Activated naive CD8-positive, alpha-beta T cell treated with anti-CD3 and anti-CD28 coated beads, Interleukin-2, amount 50 U/mL, for 16 hours (primary cell): ENCODE data around the gene YARS1.

Source experiments
- DNase-seq: peaks from one replicate; pipeline ENCODE4 v3.0.0-alpha.2; 2020; ENCODE audit warnings: low read depth, low spot score

YARS1 gene

DNA sequence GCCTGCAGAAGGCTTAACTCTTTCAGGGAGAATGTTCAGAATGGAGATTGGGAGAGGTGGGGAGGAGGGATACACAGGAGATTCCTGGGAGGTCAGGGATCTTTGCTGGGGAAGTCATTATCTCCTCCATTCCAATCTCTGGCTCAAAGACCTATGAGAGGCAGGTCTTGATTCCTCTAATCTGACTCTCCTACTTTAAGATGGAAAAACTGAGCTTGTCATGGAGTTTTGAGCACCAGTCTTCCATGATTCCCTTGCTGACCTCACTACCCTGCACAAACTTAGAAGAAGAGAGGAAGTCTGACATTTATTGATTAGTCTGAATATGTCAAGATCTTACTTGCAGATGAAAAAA lies 73.1 kb downstream of the YARS1 start:
- no peak for DNase-seq

DNA sequence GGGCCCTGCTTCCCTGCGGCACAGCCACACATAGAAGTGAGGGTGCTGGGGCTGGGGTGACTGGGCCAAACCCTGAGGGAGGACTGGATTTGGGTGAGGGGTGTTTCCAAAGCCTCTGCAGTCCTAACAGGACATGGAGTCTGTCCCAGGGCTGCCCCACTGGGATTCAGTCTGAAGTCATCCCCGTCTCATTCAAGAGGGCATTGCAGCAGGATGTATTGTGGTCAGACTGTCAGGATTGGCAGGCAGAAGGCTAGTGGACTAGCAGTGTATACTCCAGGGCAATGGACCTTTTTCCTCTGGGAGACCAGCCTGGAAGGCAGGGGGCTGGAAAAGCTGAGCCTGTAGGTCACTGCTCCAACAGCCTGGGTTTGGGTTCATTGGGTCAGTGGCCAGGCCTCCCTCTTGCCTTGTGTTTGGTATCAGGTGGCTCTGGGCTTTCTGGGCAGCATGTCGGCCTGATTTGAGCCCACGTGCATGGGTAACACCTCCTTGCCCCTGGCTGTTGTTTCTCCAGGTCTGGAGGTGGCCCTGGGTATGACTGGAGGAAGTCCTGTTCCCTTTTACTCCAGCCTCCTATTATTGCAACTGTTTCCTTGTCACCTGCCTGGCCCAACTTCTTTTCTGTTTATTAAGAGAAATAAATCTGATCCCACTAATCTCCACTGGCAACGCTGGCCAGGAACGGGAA lies 73.6 kb downstream of the YARS1 start:
- no peak for DNase-seq

DNA sequence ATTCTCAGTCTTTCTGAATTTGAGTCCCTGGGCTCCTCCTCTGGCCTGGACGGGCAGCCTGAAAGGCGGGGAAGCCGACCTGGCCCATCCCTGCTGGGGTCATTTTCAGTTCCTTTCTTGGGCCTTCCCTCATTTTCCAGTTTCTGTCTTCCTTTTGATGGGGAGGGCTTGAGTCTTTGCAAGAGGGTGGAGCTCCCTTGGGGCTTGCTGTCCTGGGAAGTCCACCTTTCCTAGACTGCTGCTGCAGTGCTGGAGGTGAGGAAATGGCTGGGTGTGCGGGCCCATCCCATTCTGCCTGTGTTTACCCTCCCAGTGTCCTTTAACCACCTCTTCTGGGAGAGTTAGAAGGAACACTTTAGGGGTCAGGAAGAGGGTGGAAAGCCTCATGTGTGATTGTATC lies 74.2 kb downstream of the YARS1 start:
- DNase-seq, result no peak

DNA sequence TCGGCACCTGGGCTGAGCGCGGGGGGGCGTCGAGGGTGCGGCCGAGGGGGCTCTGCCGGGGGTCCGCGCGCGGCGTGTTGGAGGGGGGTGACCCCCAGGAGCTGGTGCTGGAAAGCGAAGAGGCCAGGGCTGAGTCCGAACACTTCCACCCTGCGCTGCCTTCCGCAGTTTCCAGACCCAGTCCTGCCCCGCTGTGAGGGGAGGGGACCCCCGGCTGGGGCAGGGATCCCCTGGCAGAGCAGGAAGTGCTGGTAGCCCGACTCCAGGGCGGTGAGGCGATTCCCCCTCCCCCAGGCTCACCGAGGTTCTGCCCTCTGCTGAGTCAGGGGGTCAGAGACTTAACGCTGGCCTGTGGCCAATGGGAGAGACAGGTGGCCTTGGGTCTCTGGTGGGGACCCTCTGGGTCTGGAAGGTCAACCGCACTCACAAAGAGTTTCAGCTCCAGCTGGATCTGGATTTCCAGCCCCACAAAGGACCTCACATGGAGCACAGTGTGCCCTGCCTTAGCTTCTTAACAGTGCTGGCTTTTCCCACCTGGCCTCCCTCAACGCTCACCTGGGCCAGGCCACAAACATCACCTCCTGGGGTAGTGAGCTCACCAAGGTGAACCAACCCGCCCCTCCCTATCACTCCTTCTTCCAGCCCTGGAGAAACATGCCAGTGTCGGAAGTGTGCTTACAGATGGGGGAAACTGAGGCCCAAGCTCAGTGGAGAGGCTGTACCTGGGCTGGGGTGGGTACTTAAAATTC lies 74.8 kb downstream of the YARS1 start:
- no peak for DNase-seq

DNA sequence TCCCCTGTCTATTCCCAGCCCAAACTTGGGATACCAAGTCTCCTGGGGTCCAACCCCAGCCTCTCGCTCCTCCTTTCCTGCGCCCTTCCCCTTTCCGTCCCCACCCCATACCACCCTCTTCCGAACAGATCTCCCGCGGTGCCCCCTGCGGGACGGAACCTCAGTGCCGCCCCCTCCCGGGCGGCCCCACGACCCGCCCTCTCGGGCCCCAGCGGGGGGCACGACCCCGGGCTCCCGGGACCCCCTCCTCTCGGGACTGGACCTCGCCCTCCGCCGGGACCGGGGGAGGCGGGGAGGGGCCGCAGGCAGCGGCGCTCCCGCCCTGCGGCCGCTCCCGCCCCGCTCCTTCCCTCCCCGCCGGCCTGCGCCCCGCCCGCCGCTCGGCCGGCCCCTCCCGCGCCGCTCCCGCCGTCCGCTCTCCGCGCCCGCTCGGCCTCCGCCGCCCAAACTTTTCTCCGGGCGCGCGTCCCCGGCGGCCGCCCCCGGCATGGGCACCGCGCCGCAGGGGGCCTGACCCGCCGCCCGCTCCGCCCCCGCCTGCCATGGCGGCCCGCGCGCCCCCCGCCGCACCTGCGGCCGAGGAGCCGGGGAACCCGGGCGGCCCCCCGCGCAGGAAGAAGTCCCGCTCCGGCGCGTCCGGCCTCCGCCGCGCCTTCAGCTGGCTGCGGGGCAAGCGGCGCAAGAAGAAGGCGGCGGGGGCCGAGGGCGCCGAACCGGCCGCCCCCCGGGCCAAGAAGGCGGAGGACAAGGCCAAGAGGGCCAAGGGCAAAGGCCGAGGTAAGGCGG lies 75.6 kb downstream of the YARS1 start:
- no peak for DNase-seq

DNA sequence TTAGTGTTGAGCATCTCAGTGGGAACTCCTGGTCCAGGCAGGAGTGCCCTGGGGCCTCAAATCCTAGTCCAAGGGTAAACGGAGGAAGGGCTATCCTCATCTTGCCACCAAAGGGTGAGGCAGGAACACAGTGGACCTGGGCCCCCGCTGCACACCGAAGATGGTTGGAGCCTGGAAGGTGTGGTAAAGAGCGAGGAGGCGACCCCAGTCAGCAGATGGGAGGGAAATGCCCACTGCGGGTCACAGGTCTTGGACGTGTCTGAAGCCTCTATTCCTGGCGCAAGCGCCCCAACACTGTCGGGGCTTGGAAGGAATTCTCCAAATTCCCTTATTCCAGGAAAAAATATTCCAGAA lies 76.1 kb downstream of the YARS1 start:
- DNase-seq, result no peak

DNA sequence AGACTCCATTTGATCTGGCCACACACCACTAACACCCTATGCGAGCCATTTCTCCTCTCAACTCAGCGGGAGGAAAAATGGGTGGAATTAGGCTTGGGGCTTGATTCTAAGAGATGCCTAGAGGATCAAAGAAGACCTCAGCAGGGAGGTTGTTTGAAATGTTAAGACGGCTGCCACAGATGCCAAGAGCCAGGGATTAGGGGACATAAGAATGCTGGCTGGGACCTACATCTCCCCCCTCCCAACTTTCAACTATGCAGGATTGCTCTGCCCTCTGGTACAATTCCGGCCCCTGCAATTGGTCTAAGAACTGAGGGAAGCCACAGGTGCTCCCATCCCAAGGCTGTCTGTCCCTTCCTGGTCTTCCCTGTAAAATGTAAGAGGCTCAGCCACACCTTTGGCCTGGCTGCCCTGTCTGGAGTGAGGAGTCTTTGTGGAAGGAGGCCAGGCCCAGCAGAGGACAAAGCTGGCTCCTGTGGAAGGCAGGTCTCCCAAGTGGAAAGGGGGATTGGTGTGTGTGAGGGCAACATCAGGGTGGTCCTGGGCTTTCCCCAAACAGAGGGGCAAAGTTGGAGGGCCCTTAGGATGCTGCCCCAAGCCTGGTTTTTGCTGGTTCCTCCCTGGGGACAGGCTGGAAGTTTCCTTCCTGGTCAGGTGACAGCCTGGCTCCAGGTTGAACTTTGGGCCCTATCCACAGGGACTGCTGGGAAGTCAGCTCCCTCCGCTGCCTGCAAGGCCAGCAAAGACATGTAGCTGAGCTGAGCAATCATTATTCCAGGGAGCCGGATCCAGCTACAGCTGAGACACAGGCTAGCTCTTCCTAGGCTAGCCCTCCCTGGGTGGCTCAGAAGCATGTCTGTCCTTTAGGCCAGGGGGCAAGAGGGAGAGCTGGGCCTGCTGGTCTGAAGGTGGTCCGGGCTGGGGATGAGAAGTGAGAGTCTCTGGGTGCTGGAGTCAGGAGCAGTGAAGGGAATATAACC lies 80.1 kb downstream of the YARS1 start:
- DNase-seq, result no peak

DNA sequence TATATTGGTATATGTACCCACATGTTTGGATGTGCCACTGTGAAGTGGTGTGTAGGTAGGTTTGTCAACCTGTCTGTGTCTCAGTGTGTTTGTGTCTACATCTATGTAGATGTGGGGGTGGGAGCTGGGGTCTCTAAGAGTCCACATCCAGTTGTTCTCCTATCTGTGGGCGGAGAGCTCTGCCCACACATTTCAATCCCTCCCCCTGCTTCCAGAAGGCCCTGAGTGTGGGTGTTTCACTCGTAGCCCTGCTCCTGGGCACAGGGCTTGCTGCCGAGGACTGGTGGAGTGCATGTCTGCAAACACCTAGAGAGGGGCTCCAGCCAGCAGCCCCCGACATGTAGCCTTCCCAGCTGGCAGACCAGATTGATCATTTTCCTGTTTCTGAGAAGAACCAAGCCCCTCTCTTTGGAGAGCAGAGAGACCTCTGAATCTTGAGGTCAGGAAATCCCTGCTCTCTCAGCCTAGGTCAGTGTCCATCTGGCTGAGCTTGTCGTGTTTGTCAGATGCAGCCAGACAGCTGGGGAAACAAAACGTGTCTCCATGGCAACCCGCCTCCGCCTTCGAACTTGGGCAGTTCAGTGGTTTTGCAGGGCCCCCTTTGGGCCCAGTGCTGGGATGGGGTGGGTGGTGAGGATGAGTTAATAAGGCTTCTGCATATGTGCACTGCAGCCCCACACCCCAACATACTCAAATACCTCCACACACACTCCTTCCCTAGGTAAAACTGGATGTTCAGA lies 83.4 kb downstream of the YARS1 start:
- no peak for DNase-seq

DNA sequence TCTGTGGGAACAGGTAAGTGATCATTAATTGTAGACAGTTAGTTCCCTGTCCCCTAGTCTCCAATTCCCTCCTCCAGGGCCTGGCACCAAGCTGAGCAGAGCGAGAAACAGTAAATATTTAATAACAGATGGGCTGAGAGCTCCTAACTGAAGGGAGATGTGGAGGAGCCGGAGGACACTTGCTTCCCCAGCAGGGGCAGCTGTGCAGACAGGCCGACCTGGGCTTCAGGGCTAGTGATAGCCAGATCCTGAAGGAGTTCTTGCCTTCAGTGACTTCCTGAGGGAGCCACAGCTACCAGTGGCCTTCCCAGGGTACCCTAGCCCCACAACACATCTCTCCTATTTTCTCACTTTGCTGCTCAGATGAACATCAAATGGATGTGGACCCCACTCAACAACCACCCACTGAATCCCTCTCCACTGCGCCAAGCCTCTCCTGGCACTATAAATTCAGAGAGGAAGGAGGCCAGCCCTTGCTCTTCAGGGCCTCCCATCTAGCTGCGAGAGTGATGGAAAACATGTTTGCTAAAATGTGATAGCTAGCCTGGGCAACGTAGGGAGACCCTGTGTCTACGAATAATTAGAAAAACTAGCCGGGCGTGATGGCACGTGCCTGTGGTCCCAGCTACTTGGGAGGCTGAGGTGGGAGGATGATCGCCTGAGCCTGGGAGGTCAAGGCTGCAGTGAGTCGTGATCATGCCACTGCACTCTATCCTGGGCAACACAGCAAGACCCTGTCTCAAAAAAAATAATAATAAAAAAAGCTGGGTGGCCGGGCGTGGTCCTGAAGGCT lies 87.7 kb downstream of the YARS1 start:
- DNase-seq, result no peak

DNA sequence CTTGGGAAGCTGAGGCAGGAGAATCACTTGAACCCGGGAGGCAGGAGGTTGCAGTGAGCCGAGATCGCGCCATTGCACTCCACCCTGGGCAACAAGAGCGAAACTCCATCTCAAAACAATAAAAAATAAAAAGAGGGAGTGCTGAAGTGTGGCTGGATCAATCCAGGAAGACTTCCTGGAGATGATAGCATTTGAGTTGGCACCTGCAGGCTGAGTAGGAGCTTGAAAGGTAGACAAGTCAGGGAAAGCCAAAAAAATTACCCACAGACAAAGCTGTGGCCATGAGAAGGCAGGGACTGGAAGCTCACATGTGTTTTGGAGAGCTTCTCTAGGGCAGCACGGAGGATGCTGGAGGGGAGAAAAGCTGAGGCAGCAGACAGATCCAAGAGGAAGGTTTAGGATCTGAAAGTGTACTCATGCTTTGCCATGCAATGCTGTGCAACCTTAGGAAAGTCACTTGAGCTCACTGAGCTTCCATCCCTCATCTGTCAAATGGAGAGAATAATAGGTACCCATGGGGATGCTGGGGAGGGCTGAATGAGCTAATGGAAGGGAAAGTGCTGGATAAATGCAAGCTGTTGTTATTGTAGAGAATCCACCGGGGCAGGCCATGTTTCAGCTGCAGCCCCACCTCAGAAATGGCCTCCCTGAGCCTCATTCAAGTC lies 88.6 kb downstream of the YARS1 start:
- DNase-seq, result no peak

DNA sequence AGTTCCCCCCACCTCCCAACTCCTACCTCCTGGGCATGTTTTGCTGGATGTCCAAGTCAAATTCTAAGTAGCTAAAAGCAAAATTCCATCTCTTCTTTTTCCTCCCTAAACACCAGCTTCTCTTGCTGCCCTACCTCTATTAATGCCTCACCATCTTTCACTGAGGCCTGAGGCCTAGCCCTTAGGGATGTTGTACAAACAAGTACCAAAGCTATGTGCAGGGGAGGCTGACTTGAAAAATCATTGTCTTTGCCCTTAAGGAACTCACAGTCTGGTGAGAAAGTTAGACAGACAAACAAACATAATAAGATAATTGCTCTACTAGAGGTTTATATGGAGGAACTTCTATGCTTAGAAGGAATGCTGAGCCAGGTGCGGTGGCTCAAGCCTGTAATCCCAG lies 89.3 kb downstream of the YARS1 start:
- DNase-seq, result no peak

DNA sequence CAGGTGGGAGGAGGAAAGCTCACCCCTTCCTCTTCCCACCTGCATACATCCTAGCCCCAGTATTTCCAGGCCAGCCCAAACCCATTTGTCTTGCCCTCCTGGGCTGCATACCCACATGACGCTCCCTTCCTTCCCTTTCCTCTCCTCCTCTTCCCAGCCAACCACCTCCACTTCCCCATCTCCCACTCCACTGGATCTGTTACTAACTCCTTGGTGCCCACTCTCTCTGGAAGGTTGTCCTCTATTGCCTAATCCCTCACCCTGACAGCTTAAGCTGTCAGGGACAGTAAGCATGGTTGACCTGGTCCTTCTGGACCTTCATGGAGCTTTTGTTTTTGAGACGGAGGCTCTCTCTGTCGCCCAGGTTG lies 91.6 kb downstream of the YARS1 start:
- no peak for DNase-seq
